Suprapubic skin (tissue), 4 donors: Measurements from ENCODE around the gene MEIOC. TPM values are rescaled to one million over a fixed set of nuclear protein-coding genes. Genes with fewer than 3 reads are reported as not detected.

Experiments used
- DNase-seq, 2 donors: peaks; one replicate each; pipeline ENCODE4 v3.0.0-alpha.2; 2019; ENCODE audit warnings: low spot score in 2 of 2
- H3K27ac ChIP-seq: fragments of 200-600 bp; sonication (generic); one replicate; pipeline ENCODE4 v1.5.1; 2019
- H3K27me3 ChIP-seq: fragments of 200-600 bp; sonication (generic); one replicate; pipeline ENCODE4 v1.5.1; 2019
- H3K36me3 ChIP-seq: fragments of 200-600 bp; sonication (generic); one replicate; pipeline ENCODE4 v1.5.1; 2019
- H3K4me1 ChIP-seq: fragments of 200-600 bp; sonication (generic); one replicate; pipeline ENCODE4 v1.5.1; 2019
- H3K4me3 ChIP-seq: fragments of 200-600 bp; sonication (generic); one replicate; pipeline ENCODE4 v1.5.1; 2019; ENCODE audit warnings: mild to moderate bottlenecking
- H3K9me3 ChIP-seq: fragments of 200-600 bp; sonication (generic); one replicate; pipeline ENCODE4 v1.5.1; 2019
- CTCF ChIP-seq, 2 donors: fragments of 200-600 bp in 1 of 2; fragments of 450-650 bp in 1 of 2; sonication (generic) in 1 of 2; IDR thresholded peaks; one replicate each; pipeline ENCODE4 v1.5.1; 2016 to 2019; ENCODE audit warnings: antibody characterized with exemption in 2 of 2, mild to moderate bottlenecking in 1 of 2, moderate library complexity in 1 of 2
- EP300 ChIP-seq: sonication (generic); formaldehyde crosslinking; IDR thresholded peaks from one replicate; pipeline ENCODE4 v1.6.1; 2017; ENCODE audit warnings: antibody characterized with exemption
- POLR2A ChIP-seq, 2 donors: fragments of 450-650 bp; IDR thresholded peaks; one replicate each; pipeline ENCODE4 v1.6.1; 2017; ENCODE audit warnings: antibody characterized with exemption in 2 of 2, mild to moderate bottlenecking in 2 of 2, moderate library complexity in 2 of 2
- POLR2AphosphoS5 ChIP-seq, 3 donors: sonication (generic); formaldehyde crosslinking; IDR thresholded peaks; one replicate each; pipeline ENCODE4 v1.6.1; 2017; ENCODE audit warnings: antibody characterized with exemption in 3 of 3
- WGBS: methylation state at CpG from one replicate; pipeline ENCODE4 v1.1.5; 2018; 5-methylcytosine and 5-hydroxymethylcytosine counted together
- total RNA-seq, 4 donors: library from RNA; depleted of rRNA; stranded (reverse); fragments of >200 nt; gene quantifications; one replicate each; pipeline ENCODE4 v1.1.0, GENCODE V29; 2016

Gene MEIOC
- total RNA-seq, 4 donors from 2014 or later = not detected

GRCh38 chr17:44653954-44654353, 2.3 kb upstream of the MEIOC start:
- Histone ChIP-seq H3K27me3 (peaks cover 76% of the 10 kb centered on the region), H3K9me3 (no peaks in the 10 kb centered on the region), H3K4me3 (no peak overlapping the region), H3K36me3 (no peaks in the 10 kb centered on the region), H3K27ac (no peak overlapping the region), H3K4me1 (peaks cover 13% of the 10 kb centered on the region)
- no peak for TF ChIP-seq CTCF (IDR thresholded peaks at IDR 0.05)
- no peak for TF ChIP-seq POLR2AphosphoS5 (IDR thresholded peaks at IDR 0.05)
- no peak for TF ChIP-seq EP300
- TF ChIP-seq POLR2A (IDR thresholded peaks at IDR 0.05) = no peak
- DNase-seq = no peak
- WGBS = 88% methylated on average over 1 of the region's 1 CpG

- no peaks in the 10 kb centered on the region for H3K36me3 ChIP-seq
- H3K4me3 ChIP-seq = no peak overlapping the region
- no peak overlapping the region for H3K27ac ChIP-seq
- no peaks in the 10 kb centered on the region for H3K9me3 ChIP-seq
- 94% methylated on average over 2 of the region's 2 CpGs for WGBS
- peaks cover 3% of the 10 kb centered on the region for H3K4me1 ChIP-seq
- peaks cover 22% of the 10 kb centered on the region for H3K27me3 ChIP-seq
- no peak for TF ChIP-seq POLR2AphosphoS5 (IDR thresholded peaks at IDR 0.05)
- no peak for DNase-seq
Observed at GRCh38 chr17:44661835-44662234, 5.6 kb downstream of the MEIOC start.

GRCh38 chr17:44663095-44663494, 6.8 kb downstream of the MEIOC start:
- H3K9me3 ChIP-seq = no peaks in the 10 kb centered on the region
- peaks cover 9% of the 10 kb centered on the region for H3K27me3 ChIP-seq
- no peak overlapping the region for H3K4me3 ChIP-seq
- no peak overlapping the region for H3K27ac ChIP-seq
- DNase-seq = no peak
- TF ChIP-seq CTCF (IDR thresholded peaks at IDR 0.05) (no peak), POLR2A (IDR thresholded peaks at IDR 0.05) (no peak), POLR2AphosphoS5 (IDR thresholded peaks at IDR 0.05) (no peak)
- WGBS = 85% methylated on average over 1 of the region's 1 CpG
- H3K36me3 ChIP-seq = no peaks in the 10 kb centered on the region
- no peaks in the 10 kb centered on the region for H3K4me1 ChIP-seq

- H3K27me3 ChIP-seq = peaks cover 4% of the 10 kb centered on the region
- H3K4me3 ChIP-seq = no peak overlapping the region
- TF ChIP-seq EP300 (no peak), POLR2A (IDR thresholded peaks at IDR 0.05) (no peak), POLR2AphosphoS5 (IDR thresholded peaks at IDR 0.05) (no peak), CTCF (IDR thresholded peaks at IDR 0.05) (no peak)
- no peak for DNase-seq
- no peaks in the 10 kb centered on the region for H3K9me3 ChIP-seq
- no peak overlapping the region for H3K27ac ChIP-seq
- no peaks in the 10 kb centered on the region for H3K36me3 ChIP-seq
- H3K4me1 ChIP-seq = no peaks in the 10 kb centered on the region
- WGBS = 82% methylated on average over 1 of the region's 1 CpG
Observed at GRCh38 chr17:44664867-44665266, 8.6 kb downstream of the MEIOC start.

- no peak overlapping the region for H3K27ac ChIP-seq
- H3K4me3 ChIP-seq = no peak overlapping the region
- TF ChIP-seq POLR2A (IDR thresholded peaks at IDR 0.05) = no peak
- no peak for TF ChIP-seq CTCF (IDR thresholded peaks at IDR 0.05)
- TF ChIP-seq EP300 = no peak
- H3K36me3 ChIP-seq = no peaks in the 10 kb centered on the region
- WGBS = 90% methylated on average over 1 of the region's 1 CpG
- DNase-seq = no peak
- H3K9me3 ChIP-seq = no peaks in the 10 kb centered on the region
- no peaks in the 10 kb centered on the region for H3K27me3 ChIP-seq
- no peaks in the 10 kb centered on the region for H3K4me1 ChIP-seq
Observed at GRCh38 chr17:44666006-44666405, 9.7 kb downstream of the MEIOC start.

GRCh38 chr17:44672479-44673093, 16.3 kb downstream of the MEIOC start:
- H3K9me3 ChIP-seq = no peaks in the 10 kb centered on the region

More at GRCh38 chr17:44672479-44673093, 16.3 kb downstream of the MEIOC start:
- DNase-seq = no peak
- Histone ChIP-seq H3K4me3 (no peak overlapping the region), H3K4me1 (no peaks in the 10 kb centered on the region), H3K27ac (no peak overlapping the region), H3K36me3 (peaks cover 1% of the 10 kb centered on the region), H3K27me3 (no peaks in the 10 kb centered on the region)
- TF ChIP-seq EP300 (no peak), CTCF (IDR thresholded peaks at IDR 0.05) (peak in 1 of 2 donors; percentile 42), POLR2AphosphoS5 (IDR thresholded peaks at IDR 0.05) (no peak)
